H1 (cell line): Measurements from ENCODE around the gene NPC1L1. TPM values are rescaled to one million over a fixed set of nuclear protein-coding genes. Genes with fewer than 3 reads are reported as not detected.
A peak's percentile ranks its signal among the peaks of the same experiment; 100 is the strongest.

Experiments used
- CTCF ChIA-PET: fragments of 300-600 bp; sonication (Branson Sonifier 250); formaldehyde crosslinking; loops from one replicate; lab custom pipeline; 2021; ENCODE audit not compliant: partially characterized antibody; lab: Charles Lee
- POLR2A ChIA-PET: fragments of 300-600 bp; sonication (Branson Sonifier 250); formaldehyde crosslinking; loops from one replicate; lab custom pipeline; 2021; ENCODE audit warnings: inconsistent platforms; ENCODE audit not compliant: partially characterized antibody; lab: Charles Lee
- DNase-seq, 2 experiments: peaks; one replicate each; pipeline versions ENCODE4 v3.0.0 to v3.0.0-alpha.2; 2010 to 2022; ENCODE audit warnings: low spot score in 2 of 2, low read depth in 1 of 2, mixed read lengths in 1 of 2
- FAIRE-seq: peaks from 2 replicates; lab custom pipeline; 2011; peaks lifted over from hg19 to GRCh38; lab: Jason Lieb, UNC
- H2AFZ ChIP-seq: 2 replicates; pipeline ENCODE4 v1.8.1; 2012; ENCODE audit warnings: low read length, inconsistent platforms
- H2AK5ac ChIP-seq: 2 replicates; pipeline ENCODE4 v1.6.1; 2013; ENCODE audit warnings: low read depth, low read length
- H2BK120ac ChIP-seq: replicated peaks from 2 replicates; pipeline ENCODE3; 2013; ENCODE audit warnings: low read depth, low read length, inconsistent platforms
- H2BK12ac ChIP-seq: 2 replicates; pipeline ENCODE4 v1.6.1; 2013; ENCODE audit warnings: low read depth, low read length
- H2BK15ac ChIP-seq: 2 replicates; pipeline ENCODE4 v1.6.1; 2013; ENCODE audit warnings: low read length
- H2BK20ac ChIP-seq: 2 replicates; pipeline ENCODE4 v1.6.1; 2013; ENCODE audit warnings: low read length
- H2BK5ac ChIP-seq: 2 replicates; pipeline ENCODE4 v1.6.1; 2013; ENCODE audit warnings: low read depth, low read length
- H3K14ac ChIP-seq: 2 replicates; pipeline ENCODE4 v1.6.1; 2013; ENCODE audit warnings: inconsistent platforms; ENCODE audit not compliant: insufficient read length
- H3K18ac ChIP-seq: 2 replicates; pipeline ENCODE4 v1.6.1; 2013; ENCODE audit warnings: low read length; ENCODE audit errors: extremely low read depth
- H3K23ac ChIP-seq: 2 replicates; pipeline ENCODE4 v1.6.1; 2013; ENCODE audit warnings: inconsistent platforms; ENCODE audit not compliant: insufficient read length
- H3K23me2 ChIP-seq: 2 replicates; pipeline ENCODE4 v1.6.1; 2013; ENCODE audit warnings: low read depth, low read length
- H3K27ac ChIP-seq: 2 replicates; pipeline ENCODE4 v1.6.1; 2011; ENCODE audit warnings: low read depth, low read length, inconsistent platforms
- H3K27me3 ChIP-seq, 4 experiments: replicated peaks in 1 of 4; 1 replicate in 1 of 4; 2 replicates in 3 of 4; pipeline versions ENCODE4 v1.6.1 to v1.8.1; 2011 to 2013; ENCODE audit warnings: low read length in 3 of 4, mild to moderate bottlenecking in 3 of 4, inconsistent platforms in 2 of 4, mixed read lengths in 2 of 4, moderate library complexity in 1 of 4; ENCODE audit not compliant: control insufficient read depth in 3 of 4, insufficient read depth in 3 of 4; ENCODE audit errors: extremely low read depth in 1 of 4
- H3K36me3 ChIP-seq, 4 experiments: 2 replicates each; pipeline versions ENCODE4 v1.6.1 to v1.8.1; 2011 to 2013; ENCODE audit warnings: mild to moderate bottlenecking in 4 of 4, low read length in 3 of 4, moderate library complexity in 2 of 4, control low read depth in 1 of 4, inconsistent platforms in 1 of 4; ENCODE audit not compliant: insufficient read depth in 4 of 4, control insufficient read depth in 2 of 4
- H3K4ac ChIP-seq: replicated peaks from 2 replicates; pipeline ENCODE3; 2013; ENCODE audit warnings: low read length, low read depth, mixed read lengths, inconsistent platforms; ENCODE audit not compliant: insufficient read length
- H3K4me1 ChIP-seq, 4 experiments: replicated peaks in 1 of 4; 1 replicate in 1 of 4; 2 replicates in 3 of 4; pipeline versions ENCODE4 v1.6.1 to v1.8.1; 2011 to 2013; ENCODE audit warnings: low read length in 3 of 4, inconsistent platforms in 2 of 4, mixed read lengths in 1 of 4; ENCODE audit not compliant: insufficient read depth in 4 of 4, control insufficient read depth in 3 of 4
- H3K4me2 ChIP-seq, 2 experiments: 2 replicates each; pipeline versions ENCODE4 v1.6.1 to v1.8.1; 2011 to 2013; ENCODE audit warnings: low read depth in 2 of 2, low read length in 2 of 2, control low read depth in 1 of 2, inconsistent platforms in 1 of 2, mild to moderate bottlenecking in 1 of 2; ENCODE audit not compliant: insufficient read depth in 1 of 2
- H3K4me3 ChIP-seq, 4 experiments: fragments of 200-600, 300-600 bp in 1 of 4; sonication (generic), shearing (Covaris generic), sonication (Bioruptor Twin) in 1 of 4; 2 replicates each; pipeline versions ENCODE4 v1.5.1 to v1.8.1; 2011 to 2016; ENCODE audit warnings: low read length in 4 of 4, low read depth in 3 of 4, control low read depth in 2 of 4, inconsistent platforms in 2 of 4, mild to moderate bottlenecking in 2 of 4, mixed read lengths in 1 of 4, moderate library complexity in 1 of 4; ENCODE audit not compliant: insufficient read depth in 2 of 4; ENCODE audit errors: extremely low read depth in 1 of 4
- H3K56ac ChIP-seq: replicated peaks from 2 replicates; pipeline ENCODE3; 2013; ENCODE audit warnings: low read depth, mild to moderate bottlenecking, mixed read lengths, low read length, inconsistent platforms; ENCODE audit not compliant: insufficient read length
- H3K79me1 ChIP-seq: 2 replicates; pipeline ENCODE4 v1.6.1; 2013; ENCODE audit warnings: low read depth, low read length, control low read depth
- H3K79me2 ChIP-seq, 2 experiments: 2 replicates each; pipeline versions ENCODE4 v1.6.1 to v1.8.1; 2012 to 2013; ENCODE audit warnings: low read length in 2 of 2, mild to moderate bottlenecking in 2 of 2, inconsistent platforms in 1 of 2; ENCODE audit not compliant: insufficient read depth in 2 of 2, control insufficient read depth in 1 of 2
- H3K9ac ChIP-seq, 4 experiments: replicated peaks in 1 of 4; 1 replicate in 1 of 4; 2 replicates in 3 of 4; pipeline versions ENCODE4 v1.6.1 to v1.8.1; 2011 to 2013; ENCODE audit warnings: low read depth in 3 of 4, low read length in 3 of 4, control low read depth in 2 of 4, mild to moderate bottlenecking in 2 of 4, moderate library complexity in 2 of 4, inconsistent platforms in 1 of 4; ENCODE audit errors: extremely low read depth in 1 of 4
- H3K9me3 ChIP-seq, 2 experiments: 2 replicates each; pipeline versions ENCODE4 v1.6.1 to v1.8.1; 2012 to 2013; ENCODE audit warnings: mild to moderate bottlenecking in 2 of 2, moderate library complexity in 2 of 2, control low read depth in 1 of 2, inconsistent platforms in 1 of 2, low read depth in 1 of 2, low read length in 1 of 2, mixed read lengths in 1 of 2; ENCODE audit not compliant: insufficient read depth in 2 of 2
- H4K20me1 ChIP-seq, 2 experiments: replicated peaks in 1 of 2; 2 replicates each; pipeline versions ENCODE3 to v1.8.1; 2011 to 2013; ENCODE audit warnings: inconsistent platforms in 2 of 2, low read length in 2 of 2, mild to moderate bottlenecking in 1 of 2; ENCODE audit not compliant: insufficient read depth in 2 of 2, control insufficient read depth in 1 of 2
- H4K5ac ChIP-seq: 2 replicates; pipeline ENCODE4 v1.6.1; 2013; ENCODE audit warnings: low read length, low read depth, mixed read lengths, inconsistent platforms; ENCODE audit not compliant: insufficient read length
- H4K8ac ChIP-seq: 2 replicates; pipeline ENCODE4 v1.8.0; 2013; ENCODE audit warnings: mild to moderate bottlenecking, moderate library complexity, low read length, inconsistent platforms; ENCODE audit not compliant: insufficient read depth; ENCODE audit errors: extremely low read depth
- H4K91ac ChIP-seq: replicated peaks from 2 replicates; pipeline ENCODE3; 2013; ENCODE audit warnings: low read length, mixed read lengths, inconsistent platforms; ENCODE audit not compliant: insufficient read length
- ASH2L ChIP-seq: fragments of 200-600, 300-600 bp; sonication (generic); IDR thresholded peaks from one replicate; pipeline ENCODE4 v1.7.1; 2017; ENCODE audit warnings: low read length
- BCL11A ChIP-seq, 2 experiments: IDR thresholded peaks; one replicate each; pipeline ENCODE4 v1.6.1; 2011; ENCODE audit warnings: low read depth in 2 of 2, low read length in 2 of 2, mild to moderate bottlenecking in 2 of 2
- CREB1 ChIP-seq: IDR thresholded peaks from 2 replicates; pipeline ENCODE4 v1.6.1; 2012; ENCODE audit warnings: inconsistent platforms
- E2F6 ChIP-seq: IDR thresholded peaks from 2 replicates; pipeline ENCODE4 v1.6.1; 2012; ENCODE audit warnings: inconsistent platforms
- MAFK ChIP-seq: IDR thresholded peaks from 2 replicates; pipeline ENCODE4 v1.6.1; 2012; ENCODE audit warnings: low read depth, mild to moderate bottlenecking, improper control_type of control experiment, low read length
- MAX ChIP-seq: IDR thresholded peaks from 2 replicates; pipeline ENCODE4 v1.6.1; 2012; ENCODE audit warnings: inconsistent platforms
- NRF1 ChIP-seq: IDR thresholded peaks from 2 replicates; pipeline ENCODE4 v1.6.1; 2011; ENCODE audit warnings: mild to moderate bottlenecking, low read depth, low read length, improper control_type of control experiment
- SIN3A ChIP-seq, 2 experiments: IDR thresholded peaks in 1 of 2; conservative IDR thresholded peaks in 1 of 2; 2 replicates each; pipeline ENCODE4 v1.6.1; 2011 to 2012; ENCODE audit warnings: low read length in 2 of 2, improper control_type of control experiment in 1 of 2, low read depth in 1 of 2, mild to moderate bottlenecking in 1 of 2
- TBP ChIP-seq: IDR thresholded peaks from 2 replicates; pipeline ENCODE4 v1.6.1; 2011; ENCODE audit warnings: low read depth, low read length, improper control_type of control experiment
- YY1 ChIP-seq: IDR thresholded peaks from 2 replicates; pipeline ENCODE4 v1.6.1; 2011; ENCODE audit warnings: low read depth, mild to moderate bottlenecking, low read length
- WGBS, 2 experiments: shearing (Covaris generic) in 1 of 2; methylation state at CpG; one replicate each; pipeline versions ENCODE4 v1.1.6 to v1.1.7; 2013 to 2015; ENCODE audit warnings: low lambda C conversion rate in 2 of 2, mixed read lengths in 2 of 2, inconsistent platforms in 1 of 2, low coverage in 1 of 2, missing lambda C conversion rate in 1 of 2; ENCODE audit not compliant: insufficient replicate concordance in 2 of 2, insufficient coverage in 1 of 2, insufficient read length in 1 of 2; ENCODE audit errors: extremely low coverage in 1 of 2, missing lambda C conversion rate in 1 of 2; 5-methylcytosine and 5-hydroxymethylcytosine counted together
- polyA plus RNA-seq, 7 experiments: library from polyadenylated mRNA; depleted of rRNA in 3 of 7; stranded (reverse) in 5 of 7; unstranded in 2 of 7; fragments of >200 nt in 5 of 7; fragments of 200-250 nt in 2 of 7; gene quantifications; 1 replicate in 5 of 7; 2 replicates in 1 of 7; 4 replicates in 1 of 7; pipeline versions ENCODE4 v1.2.1 to v1.2.3, GENCODE V29; 2011 to 2013; ENCODE audit warnings: missing spikeins in 2 of 7, mixed read lengths in 2 of 7
- total RNA-seq: library from RNA; stranded (reverse); fragmentation: NEBNext Ultra II Directional; extraction: Animal tissue kit (Norgen Biotek cat#: 25700); gene quantifications from 2 replicates; pipeline ENCODE4 v1.2.1, GENCODE V29; 2021

Gene NPC1L1
- total and polyA plus RNA-seq, 2 of the 8 experiments (the other 6 are each of a cell fraction or from before 2014, with no cell fraction given) = 0.06 to 0.21 TPM

- Histone ChIP-seq H3K79me1 (no peaks in the 10 kb centered on the region), H2BK5ac (peak within 1 kb of the TSS; percentile 88; the same call in 1 of the 2 replicates), H3K23me2 (peaks cover 6% of the 10 kb centered on the region; the same call in 1 of the 2 replicates), H3K9ac (peak within 1 kb of the TSS; percentile 76 to 82 (median 78)), H2AK5ac (peak within 1 kb of the TSS; percentile 40; the same call in 1 of the 2 replicates), H4K91ac (peak within 1 kb of the TSS; percentile 89), H3K27ac (peak within 1 kb of the TSS; percentile 65), H3K18ac (peak within 1 kb of the TSS; percentile 72), H3K14ac (no peak within 1 kb of the TSS), H3K4me3 (peak within 1 kb of the TSS; percentile 74 to 95 (median 80)), H3K56ac (peak within 1 kb of the TSS; percentile 43), H4K20me1 (peaks cover 0 to 4% of the 10 kb centered on the region in 2 experiments), H2BK120ac (no peak within 1 kb of the TSS), H3K36me3 (peaks cover 9 to 24% (median 12%) of the 10 kb centered on the region in 4 experiments; a peak in 7 of 8 replicates), H4K8ac (peak within 1 kb of the TSS; percentile 90), H3K4me2 (peak within 1 kb of the TSS; percentile 76 to 99), H3K9me3 (no peaks in the 10 kb centered on the region), H3K23ac (no peak within 1 kb of the TSS), H4K5ac (peak within 1 kb of the TSS; percentile 46), H3K27me3 (no peaks in the 10 kb centered on the region), H3K79me2 (peaks cover 5 to 15% of the 10 kb centered on the region in 2 experiments; a peak in 3 of 4 replicates), H2BK20ac (no peak within 1 kb of the TSS), H2BK15ac (no peak within 1 kb of the TSS), H2BK12ac (no peak within 1 kb of the TSS), H3K4me1 (peaks cover 0 to 7% (median 1%) of the 10 kb centered on the region in 4 experiments; a peak in 4 of 7 replicates), H2AFZ (peak within 1 kb of the TSS; percentile 74; the same call in 1 of the 2 replicates), H3K4ac (peak within 1 kb of the TSS; percentile 98)
- POLR2A ChIA-PET = interaction anchor here (0.6 to 4.3 kb wide), 17 partner anchors 9 to 266 kb away, joined by 3 to 49 read pairs (median 4); partner anchors contain the start of genes DDX56, H2AZ2, NUDCD3 and OGDH
- CTCF ChIA-PET = interaction anchor here (0.8 to 1.7 kb wide), 4 partner anchors 8 to 215 kb away, joined by 3 read pairs; partner anchors contain the start of gene DDX56
- WGBS, 2 experiments = 2% methylated on average over 70 of the region's 71 CpGs; no CpG with 5 or more reads in 1 of the 2 experiments
- DNase-seq (peak; percentile 96 to 100), FAIRE-seq (peak; percentile 24)
- TF ChIP-seq E2F6 (peak; percentile 42), MAX (peak; percentile 27; the same call in 1 of the 2 replicates), BCL11A (IDR thresholded peaks at IDR 0.05; ENCODE audit: low read depth in 2 of 2, low read length in 2 of 2) (no peak), SIN3A (conservative IDR thresholded peaks at IDR 0.05 in 1 of 2, IDR thresholded peaks at IDR 0.05 in 1 of 2; ENCODE audit: low read depth in 1 of 2, low read length in 2 of 2) (peak; percentile 48 to 78; a peak in 2 of 4 replicates), MAFK (0 out of 2 replicates have a peak, but pooled peaks have one; percentile 7), TBP (peak; percentile 61), NRF1 (peak; percentile 95), CREB1 (peak; percentile 89), YY1 (peak; percentile 9; the same call in 1 of the 2 replicates), ASH2L (peak; percentile 5)
Observed at GRCh38 chr7:44581879-44582603, 40.9 kb upstream of the NPC1L1 start, which contains the start of gene TMED4. TSS of gene TMED4 (minus strand) at chr7:44582231. CDS start at chr7:44582206, 25 bp downstream.
